SK-N-SH treated with all-trans-retinoic acid at 6 μM for 48 hours (cell line): ENCODE data around the gene GRPEL2.

ENCODE experiments used
- BACH2 ChIP-seq: fragments of 250-450 bp; sonication (Bioruptor Pico); IDR thresholded peaks from 2 replicates; pipeline ENCODE4 v1.9.0; 2021; ENCODE audit warnings: mild to moderate bottlenecking, borderline replicate concordance
- ESRRG ChIP-seq: fragments of 250-450 bp; sonication (Bioruptor Pico); IDR thresholded peaks from 2 replicates; pipeline ENCODE4 v1.6.1; 2021; ENCODE audit warnings: mild to moderate bottlenecking
- ISL1 ChIP-seq: fragments of 250-450 bp; sonication (Bioruptor Pico); IDR thresholded peaks from 2 replicates; pipeline ENCODE4 v2.1.2; 2022; ENCODE audit warnings: mild to moderate bottlenecking, moderate library complexity
- RARB ChIP-seq: fragments of 250-450 bp; sonication (Bioruptor Pico); IDR thresholded peaks from 2 replicates; pipeline ENCODE4 v1.8.0; 2021; ENCODE audit warnings: mild to moderate bottlenecking, moderate library complexity
- ZFP3 ChIP-seq: fragments of 250-450 bp; sonication (Bioruptor Pico); IDR thresholded peaks from 2 replicates; pipeline ENCODE4 v1.5.0; 2020; ENCODE audit warnings: mild to moderate bottlenecking, moderate library complexity
- ZNF565 ChIP-seq: fragments of 450-650 bp; formaldehyde crosslinking; conservative IDR thresholded peaks from 2 replicates; pipeline ENCODE4 v1.5.0; 2020; ENCODE audit warnings: low read depth, mild to moderate bottlenecking, moderate library complexity
- ZNF70 ChIP-seq: fragments of 450-650 bp; formaldehyde crosslinking; IDR thresholded peaks from 2 replicates; pipeline ENCODE4 v1.5.0; 2020; ENCODE audit warnings: mild to moderate bottlenecking, moderate library complexity
- TF ChIP-seq, protein P1 (sequence below): fragments of 250-450 bp; sonication (Bioruptor Pico); IDR thresholded peaks from 2 replicates; pipeline ENCODE4 v1.5.1; 2020; ENCODE audit warnings: low read depth, mild to moderate bottlenecking, moderate library complexity
- TF ChIP-seq, protein P2 (sequence below): fragments of 250-450 bp; sonication (Bioruptor Pico); IDR thresholded peaks from 2 replicates; pipeline ENCODE4 v1.8.0; 2020; ENCODE audit warnings: mild to moderate bottlenecking, moderate library complexity, borderline replicate concordance

DNA sequence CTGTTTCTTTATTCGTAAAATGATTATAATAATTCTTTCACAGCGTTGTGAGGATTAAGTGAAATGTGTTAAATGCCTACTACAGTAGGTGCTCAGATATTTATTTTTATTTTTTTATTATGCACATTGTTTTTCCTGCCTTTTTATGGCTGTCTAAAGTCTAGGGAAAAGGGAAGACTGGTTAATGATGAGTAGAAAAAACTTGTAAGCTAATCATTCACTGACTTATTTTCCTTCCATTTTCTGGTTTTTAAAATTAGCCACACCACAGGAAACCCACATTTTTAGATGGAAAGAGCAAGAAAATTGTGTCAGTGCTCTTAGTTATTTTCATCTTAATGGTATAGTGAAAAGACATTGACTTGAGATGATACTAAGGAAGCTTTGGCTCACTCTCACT lies 8.6 kb downstream of the GRPEL2 start:
- TF ChIP-seq, protein P1, sequence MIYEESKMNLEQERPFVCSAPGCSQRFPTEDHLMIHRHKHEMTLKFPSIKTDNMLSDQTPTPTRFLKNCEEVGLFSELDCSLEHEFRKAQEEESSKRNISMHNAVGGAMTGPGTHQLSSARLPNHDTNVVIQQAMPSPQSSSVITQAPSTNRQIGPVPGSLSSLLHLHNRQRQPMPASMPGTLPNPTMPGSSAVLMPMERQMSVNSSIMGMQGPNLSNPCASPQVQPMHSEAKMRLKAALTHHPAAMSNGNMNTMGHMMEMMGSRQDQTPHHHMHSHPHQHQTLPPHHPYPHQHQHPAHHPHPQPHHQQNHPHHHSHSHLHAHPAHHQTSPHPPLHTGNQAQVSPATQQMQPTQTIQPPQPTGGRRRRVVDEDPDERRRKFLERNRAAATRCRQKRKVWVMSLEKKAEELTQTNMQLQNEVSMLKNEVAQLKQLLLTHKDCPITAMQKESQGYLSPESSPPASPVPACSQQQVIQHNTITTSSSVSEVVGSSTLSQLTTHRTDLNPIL (CRISPR knock-in tag) = no peak
- TF ChIP-seq RARB (CRISPR knock-in tag) (no peak), BACH2 (no peak), ZNF565 (CRISPR knock-in tag) (no peak), ESRRG (CRISPR knock-in tag) (no peak), ZFP3 (CRISPR knock-in tag) (no peak), ZNF70 (no peak), ISL1 (CRISPR knock-in tag) (no peak)
- TF ChIP-seq, protein P2, sequence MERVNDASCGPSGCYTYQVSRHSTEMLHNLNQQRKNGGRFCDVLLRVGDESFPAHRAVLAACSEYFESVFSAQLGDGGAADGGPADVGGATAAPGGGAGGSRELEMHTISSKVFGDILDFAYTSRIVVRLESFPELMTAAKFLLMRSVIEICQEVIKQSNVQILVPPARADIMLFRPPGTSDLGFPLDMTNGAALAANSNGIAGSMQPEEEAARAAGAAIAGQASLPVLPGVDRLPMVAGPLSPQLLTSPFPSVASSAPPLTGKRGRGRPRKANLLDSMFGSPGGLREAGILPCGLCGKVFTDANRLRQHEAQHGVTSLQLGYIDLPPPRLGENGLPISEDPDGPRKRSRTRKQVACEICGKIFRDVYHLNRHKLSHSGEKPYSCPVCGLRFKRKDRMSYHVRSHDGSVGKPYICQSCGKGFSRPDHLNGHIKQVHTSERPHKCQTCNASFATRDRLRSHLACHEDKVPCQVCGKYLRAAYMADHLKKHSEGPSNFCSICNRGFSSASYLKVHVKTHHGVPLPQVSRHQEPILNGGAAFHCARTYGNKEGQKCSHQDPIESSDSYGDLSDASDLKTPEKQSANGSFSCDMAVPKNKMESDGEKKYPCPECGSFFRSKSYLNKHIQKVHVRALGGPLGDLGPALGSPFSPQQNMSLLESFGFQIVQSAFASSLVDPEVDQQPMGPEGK (CRISPR knock-in tag) = no peak
